ENCODE measurements around the gene NUDT2.
"Not testable (repeated sequence)": the region's sequence is repeated elsewhere in the genome, so short reads cannot be mapped to it uniquely, and the experiment has no call there.

The NUDT2 gene

DNA sequence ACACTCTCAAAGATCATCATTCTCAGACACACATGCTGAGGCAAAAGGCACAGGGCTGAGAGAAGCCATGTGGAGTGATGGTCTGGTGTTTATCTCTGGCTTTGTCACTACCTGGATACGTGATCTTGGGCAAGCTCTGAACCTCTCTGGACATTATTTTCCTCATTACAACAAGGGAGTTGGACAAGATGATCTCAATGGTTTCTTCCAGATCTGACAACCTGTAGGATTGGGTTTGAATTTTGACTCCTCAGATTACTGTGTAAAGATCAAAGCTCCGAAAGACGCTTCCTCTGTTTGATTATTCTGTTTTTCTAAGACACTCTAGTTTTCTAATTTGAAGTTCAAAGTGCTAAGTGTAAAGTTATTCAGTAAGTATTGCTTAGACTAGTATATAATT is 20.0 kb downstream of the NUDT2 start:
- Mint-ChIP-seq H3K27ac (no peak overlapping the region), H3K4me1 (no peaks in the 10 kb centered on the region), H3K4me3 (no peak overlapping the region), H3K9me3 (no peaks in the 10 kb centered on the region), H3K27me3 (no peaks in the 10 kb centered on the region)
- ATAC-seq (no peak), DNase-seq (no peak)

- H3K27me3 Mint-ChIP-seq, H3K4me1 Mint-ChIP-seq, H3K27ac Mint-ChIP-seq, DNase-seq, H3K4me3 Mint-ChIP-seq, H3K9me3 Mint-ChIP-seq, ATAC-seq: not testable (repeated sequence)
Observed at GRCh38 chr9:34352122-34352652, 22.8 kb downstream of the NUDT2 start.

DNA sequence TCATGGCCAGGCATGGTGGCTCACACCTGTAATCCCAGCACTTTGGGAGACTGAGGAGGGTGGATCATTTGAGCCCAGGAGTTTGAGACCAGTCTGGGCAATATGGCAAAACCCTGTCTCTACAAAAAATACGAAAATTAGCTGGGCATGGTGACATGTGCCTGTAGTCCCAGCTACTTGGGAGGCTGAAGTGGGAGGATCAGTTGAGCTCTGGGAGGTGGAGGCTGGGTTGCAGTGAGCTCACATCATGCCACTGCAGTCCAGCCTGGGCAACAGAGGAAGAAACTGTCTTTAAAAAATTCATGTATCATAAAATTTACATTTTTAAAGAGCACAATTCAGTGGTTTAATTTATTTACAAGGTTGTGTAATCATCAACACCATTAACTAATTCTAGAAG is 23.6 kb downstream of the NUDT2 start:
- not testable (repeated sequence) for ATAC-seq, DNase-seq, H3K4me3 Mint-ChIP-seq, H3K27ac Mint-ChIP-seq, H3K4me1 Mint-ChIP-seq, H3K27me3 Mint-ChIP-seq
- H3K9me3 Mint-ChIP-seq = peaks cover 4 to 17% of the 10 kb centered on the region in 2 donors

GRCh38 chr9:34362614-34363214 is 33.3 kb downstream of the NUDT2 start:
- no peak for DNase-seq
- no peaks in the 10 kb centered on the region for H3K27me3 Mint-ChIP-seq
- no peak overlapping the region for H3K27ac Mint-ChIP-seq
- peaks cover 17% of the 10 kb centered on the region for H3K4me1 Mint-ChIP-seq
- H3K4me3 Mint-ChIP-seq = no peak overlapping the region
- H3K9me3 Mint-ChIP-seq = peaks cover 11 to 17% of the 10 kb centered on the region in 2 donors
- no peak for ATAC-seq

DNA sequence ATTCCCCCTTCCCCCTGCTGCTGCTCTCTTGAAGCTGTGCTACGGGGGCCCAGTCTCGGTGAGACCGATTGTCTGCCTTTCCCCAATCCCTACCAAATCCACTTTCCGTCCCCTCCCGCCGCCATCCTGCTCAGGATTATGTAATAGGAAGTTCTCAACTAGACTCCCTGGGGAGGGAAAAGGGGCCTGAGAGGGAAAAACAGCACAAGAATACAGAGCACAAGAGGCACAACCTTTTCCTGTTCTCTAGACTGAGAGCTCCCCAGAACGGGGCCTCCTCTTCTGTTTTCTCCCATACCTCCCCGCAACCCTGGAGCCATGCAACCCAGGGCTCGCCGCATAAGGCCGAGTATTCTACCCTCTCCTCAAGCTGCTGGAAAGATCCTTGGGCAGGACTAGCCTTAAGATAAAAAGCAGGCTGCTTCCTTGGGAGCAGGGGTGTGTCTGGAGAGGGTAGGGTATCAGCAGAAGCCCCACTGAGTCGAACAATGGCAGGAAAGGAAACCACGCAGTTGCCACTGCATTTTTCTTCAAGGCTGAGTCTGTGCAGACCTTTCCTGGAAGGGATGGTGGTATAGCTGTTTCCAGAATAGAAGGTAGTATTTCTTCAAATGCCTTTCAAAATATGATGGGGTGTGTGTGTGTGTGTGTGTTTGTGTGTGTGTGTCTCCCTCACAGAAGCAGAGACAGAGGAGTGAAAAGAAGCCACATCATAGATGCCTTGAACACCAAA is 34.4 kb downstream of the NUDT2 start:
- peak overlapping the region in 1 of 2 donors; percentile 31 for H3K27ac Mint-ChIP-seq
- peak overlapping the region in 1 of 2 donors; percentile 29 for H3K4me3 Mint-ChIP-seq
- ATAC-seq (peak; percentile 40), DNase-seq (no peak)
- H3K27me3 Mint-ChIP-seq = no peaks in the 10 kb centered on the region
- H3K9me3 Mint-ChIP-seq = peaks cover 9 to 16% of the 10 kb centered on the region in 2 donors
- H3K4me1 Mint-ChIP-seq = peaks cover 17% of the 10 kb centered on the region

DNA sequence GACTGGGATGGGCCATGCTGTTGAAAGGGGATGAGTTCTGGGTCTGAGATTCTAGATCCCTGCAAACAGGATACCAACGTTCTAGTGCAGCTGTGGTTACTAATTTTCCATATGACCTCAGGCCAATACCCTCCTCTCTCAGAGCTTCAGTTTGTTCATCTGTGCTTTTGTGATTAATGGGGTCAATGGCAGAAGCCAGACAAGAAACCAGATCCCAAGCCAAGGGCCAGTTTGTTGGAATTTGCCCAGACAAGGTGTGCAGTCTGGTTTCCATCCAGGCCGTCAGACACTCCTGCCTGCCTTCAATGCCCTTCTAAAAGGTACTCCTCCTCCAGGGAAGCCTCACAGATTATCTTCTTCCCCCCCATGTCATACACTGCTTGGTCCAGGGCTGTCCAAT is 35.9 kb downstream of the NUDT2 start:
- no peak for ATAC-seq
- Mint-ChIP-seq H3K27me3 (no peaks in the 10 kb centered on the region), H3K27ac (no peak overlapping the region), H3K4me1 (peaks cover 17% of the 10 kb centered on the region), H3K4me3 (no peak overlapping the region), H3K9me3 (peaks cover 10 to 16% of the 10 kb centered on the region in 2 donors)
- no peak for DNase-seq

- H3K4me1 Mint-ChIP-seq = peaks cover 17% of the 10 kb centered on the region
- ATAC-seq = no peak
- DNase-seq = no peak
- no peak overlapping the region for H3K4me3 Mint-ChIP-seq
- peaks cover 10 to 16% of the 10 kb centered on the region in 2 donors for H3K9me3 Mint-ChIP-seq
- no peaks in the 10 kb centered on the region for H3K27me3 Mint-ChIP-seq
- no peak overlapping the region for H3K27ac Mint-ChIP-seq
Observed at GRCh38 chr9:34366365-34366764, 37.0 kb downstream of the NUDT2 start.

GRCh38 chr9:34367751-34368410 is 38.5 kb downstream of the NUDT2 start:
- not testable (repeated sequence) for H3K4me3 Mint-ChIP-seq, H3K27ac Mint-ChIP-seq, H3K27me3 Mint-ChIP-seq, DNase-seq, ATAC-seq
- H3K4me1 Mint-ChIP-seq = peaks cover 17% of the 10 kb centered on the region
- peaks cover 10 to 16% of the 10 kb centered on the region in 2 donors for H3K9me3 Mint-ChIP-seq

DNA sequence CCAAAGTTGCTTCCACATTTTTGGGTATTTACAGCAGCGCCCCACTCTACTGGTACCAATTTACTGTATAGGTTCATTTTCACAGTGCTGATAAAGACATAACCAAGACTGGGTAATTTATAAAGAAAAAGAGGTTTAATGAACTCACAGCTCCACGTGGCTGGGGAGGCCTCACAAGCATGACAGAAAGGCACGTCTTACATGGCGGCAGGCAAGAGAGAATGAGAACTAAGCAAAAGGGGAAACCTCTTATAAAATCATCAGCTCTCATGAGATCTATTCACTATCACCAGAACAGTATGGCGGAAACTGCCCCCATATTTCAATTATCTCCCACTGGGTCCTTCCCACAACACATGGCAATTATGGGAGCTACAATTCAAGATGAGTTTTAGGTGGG is 39.4 kb downstream of the NUDT2 start:
- not testable (repeated sequence) for H3K27me3 Mint-ChIP-seq, H3K4me3 Mint-ChIP-seq, ATAC-seq, DNase-seq, H3K27ac Mint-ChIP-seq
- Mint-ChIP-seq H3K9me3 (peaks cover 10 to 16% of the 10 kb centered on the region in 2 donors), H3K4me1 (peaks cover 11% of the 10 kb centered on the region)

- Mint-ChIP-seq H3K27me3 (no peaks in the 10 kb centered on the region), H3K27ac (no peak overlapping the region), H3K4me1 (peaks cover 3% of the 10 kb centered on the region), H3K9me3 (peaks cover 10 to 16% of the 10 kb centered on the region in 2 donors), H3K4me3 (no peak overlapping the region)
- DNase-seq (no peak), ATAC-seq (no peak)
Observed at GRCh38 chr9:34369636-34370035, 40.3 kb downstream of the NUDT2 start.

DNA sequence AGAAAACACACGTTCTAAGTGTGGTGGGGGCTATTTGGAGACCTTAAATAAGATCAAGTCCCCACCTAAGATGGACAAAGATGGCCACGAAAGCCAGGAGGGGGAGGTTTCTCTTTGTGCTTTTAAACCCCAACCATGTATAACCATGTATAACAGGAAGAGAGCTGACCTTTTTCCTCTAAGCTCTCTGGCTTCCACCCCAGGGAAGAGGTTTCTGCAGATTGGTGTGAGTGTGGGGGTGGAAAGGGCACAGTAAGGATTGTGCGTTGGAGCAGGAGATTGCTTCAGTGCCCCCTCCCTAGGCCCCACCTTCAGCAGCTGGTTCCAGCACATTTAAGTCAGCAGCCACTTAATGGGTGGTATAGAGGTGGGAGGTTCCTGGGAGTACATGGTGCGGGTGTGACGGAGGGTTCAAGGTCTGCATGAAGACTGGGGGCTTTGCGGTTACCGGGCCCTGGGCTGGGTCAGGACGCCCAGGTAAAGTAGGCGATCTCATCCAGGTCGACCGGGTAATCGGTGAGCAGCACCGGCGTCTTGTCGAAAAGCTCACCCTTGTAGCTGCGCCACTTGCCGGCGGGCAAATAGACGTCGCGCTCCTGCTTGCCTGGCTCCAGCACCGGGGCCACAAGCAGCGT is 41.1 kb downstream of the NUDT2 start:
- Mint-ChIP-seq H3K9me3 (peaks cover 10 to 16% of the 10 kb centered on the region in 2 donors), H3K27ac (no peak overlapping the region), H3K4me3 (peak overlapping the region in 1 of 2 donors; percentile 51), H3K4me1 (peaks cover 9% of the 10 kb centered on the region), H3K27me3 (no peaks in the 10 kb centered on the region)
- DNase-seq (no peak), ATAC-seq (no peak)

DNA sequence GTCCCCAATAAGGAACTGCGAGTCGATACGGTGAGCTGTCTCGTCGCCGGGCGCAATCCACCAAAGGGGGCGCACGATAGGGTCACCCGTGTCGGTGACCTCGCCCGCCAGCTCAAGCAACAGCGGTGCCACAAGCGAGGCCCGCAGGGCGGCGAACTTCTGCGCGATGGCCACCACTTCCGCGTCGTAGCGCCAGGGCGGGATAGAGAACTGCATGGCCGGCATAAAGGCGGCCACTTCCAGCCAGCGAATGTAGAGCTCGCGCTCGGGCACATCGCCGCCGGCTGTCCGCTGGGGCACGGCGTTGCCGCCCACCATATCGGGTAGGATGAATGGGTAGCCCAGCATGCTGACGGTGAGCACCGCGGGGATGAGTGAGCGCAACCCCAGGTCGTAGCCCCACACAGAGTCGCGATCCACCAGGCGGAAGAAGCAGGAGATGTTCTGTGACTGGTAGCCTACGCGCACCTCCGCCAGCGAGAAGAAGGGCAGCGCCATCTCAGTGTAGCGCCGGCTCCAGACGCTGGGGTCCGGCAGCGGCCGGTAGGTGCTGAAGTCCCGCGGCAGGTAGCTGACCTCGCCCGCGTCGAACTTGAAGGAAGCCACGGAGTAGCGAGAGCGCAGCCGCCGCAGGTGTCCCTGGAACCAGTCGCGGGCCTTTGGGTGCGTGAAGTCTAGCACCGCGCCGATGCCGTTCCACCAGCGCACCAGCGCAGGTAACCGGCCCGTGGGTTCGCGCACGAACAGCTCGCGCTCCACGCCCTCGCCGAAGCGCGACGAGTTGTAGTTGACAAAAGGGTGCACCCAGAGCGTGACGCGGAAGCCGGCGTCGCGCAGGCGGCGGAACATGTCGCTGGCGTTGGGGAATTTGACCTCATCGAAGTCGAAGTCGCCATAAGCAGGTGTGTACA is 41.9 kb downstream of the NUDT2 start:
- Mint-ChIP-seq H3K4me3 (peak overlapping the region; percentile 25 to 51), H3K9me3 (peaks cover 10 to 16% of the 10 kb centered on the region in 2 donors), H3K27me3 (no peaks in the 10 kb centered on the region), H3K4me1 (peaks cover 17% of the 10 kb centered on the region), H3K27ac (no peak overlapping the region)
- DNase-seq = no peak
- ATAC-seq = peak; percentile 43

DNA sequence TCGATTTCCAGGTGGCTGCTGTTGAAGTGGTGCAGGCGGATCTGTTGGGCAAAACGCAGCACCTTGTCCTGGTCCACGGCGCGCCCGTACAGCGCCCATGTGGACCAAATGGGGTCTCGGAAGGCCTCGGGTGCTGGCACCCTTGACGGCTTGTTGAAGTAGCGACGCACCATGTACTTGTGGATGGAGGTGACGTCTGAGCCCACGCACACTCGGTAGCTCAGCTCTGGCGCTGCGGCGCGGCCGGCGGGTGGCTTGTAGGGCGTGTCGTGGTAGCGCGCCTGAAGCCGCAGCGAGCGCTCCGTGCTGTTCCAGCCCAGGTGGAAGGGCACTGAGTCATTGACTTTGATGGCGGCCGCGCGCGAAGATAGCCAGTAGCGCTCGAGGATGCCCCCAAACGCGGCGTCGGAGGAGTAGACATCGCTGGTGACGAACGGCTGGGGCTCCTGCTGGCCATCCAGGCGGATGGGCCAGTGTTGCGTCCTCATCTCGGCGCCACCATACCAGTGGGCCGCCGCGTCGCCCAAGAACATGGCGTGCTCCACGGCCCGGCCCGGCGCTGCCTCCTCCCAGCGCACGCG is 42.6 kb downstream of the NUDT2 start:
- ATAC-seq (no peak), DNase-seq (no peak)
- Mint-ChIP-seq H3K9me3 (peaks cover 5 to 12% of the 10 kb centered on the region in 2 donors), H3K4me1 (peaks cover 20% of the 10 kb centered on the region), H3K4me3 (no peak overlapping the region), H3K27me3 (no peaks in the 10 kb centered on the region), H3K27ac (peak overlapping the region in 1 of 2 donors; percentile 45)

GRCh38 chr9:34372467-34373011 is 43.2 kb downstream of the NUDT2 start:
- ATAC-seq (no peak), DNase-seq (no peak)
- H3K4me3 Mint-ChIP-seq = no peak overlapping the region
- peaks cover 5 to 6% of the 10 kb centered on the region in 2 donors for H3K9me3 Mint-ChIP-seq
- H3K27me3 Mint-ChIP-seq = no peaks in the 10 kb centered on the region
- peaks cover 24% of the 10 kb centered on the region for H3K4me1 Mint-ChIP-seq
- no peak overlapping the region for H3K27ac Mint-ChIP-seq

Measured in stimulated activated naive CD8-positive, alpha-beta T cell treated with anti-CD3 and anti-CD28 coated beads, Interleukin-15, amount 100 ng/mL, for 72 hours (primary cell).